Mesenteric fat pad (tissue), 1 donor: ENCODE data around the gene TMEM45A. TPM values are rescaled to one million over a fixed set of nuclear protein-coding genes. Genes with fewer than 3 reads are reported as not detected.
"Not testable (repeated sequence)": the region's sequence is repeated elsewhere in the genome, so short reads cannot be mapped to it uniquely, and the experiment has no call there.

Source experiments
- DNase-seq: peaks from one replicate; pipeline ENCODE4 v3.0.0-alpha.2; 2020; ENCODE audit warnings: low spot score
- long read RNA-seq: library from polyadenylated mRNA; unstranded; transcript quantifications from one replicate; pipeline ENCODE4 v2.0.0, GENCODE V29; 2020
- total RNA-seq: library from RNA; stranded (reverse); fragmentation: NEBNext Ultra II Directional; extraction: Animal tissue kit (Norgen Biotek cat#: 25700); gene quantifications from one replicate; pipeline ENCODE4 v1.2.1, GENCODE V29; 2021
- donor health status: DM: yes; HTN: yes; CAD: no.

The TMEM45A gene
- 32.0 TPM for total RNA-seq
- long read RNA-seq, transcript TMEM45A-201 (6 exons, 1,567 nt): major isoform, 55 of 138 reads
- long read RNA-seq, partial matches to known transcripts: 3 of 138 reads
- long read RNA-seq, other reads (novel, unspliced or antisense): 80 of 138 reads

- peak; percentile 98 for DNase-seq
These were observed at the start of gene TMEM45A for GRCh38 chr3:100492059-100493006. Gene TMEM45A (plus strand): TSS chr3:100492619. CDS start chr3:100555212, 62,593 bp downstream.

- DNase-seq: no peak
These were observed 48.7 kb upstream of the TMEM45A start for GRCh38 chr3:100443690-100444089.

GRCh38 chr3:100447067-100447466 is 45.4 kb upstream of the TMEM45A start:
- DNase-seq: not testable (repeated sequence)

- no peak for DNase-seq
These were observed 44.3 kb upstream of the TMEM45A start for GRCh38 chr3:100448079-100448478.

GRCh38 chr3:100449214-100449613 is 43.2 kb upstream of the TMEM45A start:
- no peak for DNase-seq

GRCh38 chr3:100454677-100455076 is 37.7 kb upstream of the TMEM45A start:
- no peak for DNase-seq

- no peak for DNase-seq
These were observed 36.4 kb upstream of the TMEM45A start for GRCh38 chr3:100455841-100456550.

GRCh38 chr3:100456745-100457144 is 35.7 kb upstream of the TMEM45A start:
- no peak for DNase-seq

GRCh38 chr3:100457811-100458210 is 34.6 kb upstream of the TMEM45A start:
- DNase-seq: no peak

GRCh38 chr3:100458814-100459213 is 33.6 kb upstream of the TMEM45A start:
- no peak for DNase-seq

- no peak for DNase-seq
These were observed 29.4 kb upstream of the TMEM45A start for GRCh38 chr3:100463002-100463401.

GRCh38 chr3:100463646-100464155 is 28.7 kb upstream of the TMEM45A start:
- no peak for DNase-seq

- no peak for DNase-seq
These were observed 26.3 kb upstream of the TMEM45A start for GRCh38 chr3:100465892-100466777.

GRCh38 chr3:100467133-100467532 is 25.3 kb upstream of the TMEM45A start:
- no peak for DNase-seq

- DNase-seq: no peak
These were observed 23.7 kb upstream of the TMEM45A start for GRCh38 chr3:100468676-100469075.

- no peak for DNase-seq
These were observed 21.5 kb upstream of the TMEM45A start for GRCh38 chr3:100470951-100471350.

GRCh38 chr3:100471444-100471843 is 21.0 kb upstream of the TMEM45A start:
- no peak for DNase-seq

- not testable (repeated sequence) for DNase-seq
These were observed 14.5 kb upstream of the TMEM45A start for GRCh38 chr3:100477851-100478360.

GRCh38 chr3:100478521-100478920 is 13.9 kb upstream of the TMEM45A start:
- not testable (repeated sequence) for DNase-seq

GRCh38 chr3:100480081-100480480 is 12.3 kb upstream of the TMEM45A start:
- no peak for DNase-seq
